Measurements from ENCODE around the gene MOGAT3.
A peak's percentile ranks its signal among the peaks of the same experiment; 100 is the strongest.

- TF ChIP-seq POLR2AphosphoS5 (IDR thresholded peaks at IDR 0.05) (peak in 1 of 2 donors; percentile 3), CTCF (IDR thresholded peaks at IDR 0.05) (no peak), EP300 (IDR thresholded peaks at IDR 0.05) (no peak), POLR2A (IDR thresholded peaks at IDR 0.05; ENCODE audit: low read depth) (no peak)
Measured at GRCh38 chr7:101232141-101232850, 31.5 kb upstream of the MOGAT3 start.
